Left ventricle myocardium superior (tissue), 1 donor: ENCODE results near the gene TMEM175. TPM values are rescaled to one million over a fixed set of nuclear protein-coding genes. Genes with fewer than 3 reads are reported as not detected.
"Not testable (repeated sequence)": the region's sequence is repeated elsewhere in the genome, so short reads cannot be mapped to it uniquely, and the experiment has no call there.

ENCODE experiments used
- ATAC-seq: fragments of 200-7000 bp; cut with Tn5 transposase; one replicate; pipeline ENCODE4 v1.9.1; 2020; ENCODE audit warnings: mild to moderate bottlenecking, moderate library complexity
- DNase-seq: peaks from one replicate; pipeline ENCODE4 v3.0.0-alpha.2; 2020
- intact Hi-C: fragments of 100-400 bp; cut with micrococcal nuclease; formaldehyde crosslinking; loops from one replicate; pipeline ENCODE4 v1.11.0; 2022
- total RNA-seq: library from RNA; stranded (reverse); fragmentation: NEBNext Ultra II Directional; extraction: Animal tissue kit (Norgen Biotek cat#: 25700); gene quantifications from one replicate; pipeline ENCODE4 v1.2.1, GENCODE V29; 2021
- donor health status: DM: no; HTN: yes; CAD: no; lungs with severe emphysema.

The TMEM175 gene
- total RNA-seq, 1 donor from 2014 or later: 19.8 TPM

GRCh38 chr4:911871-912490 lies 20.3 kb upstream of the TMEM175 start:
- no peak for ATAC-seq
- peak; percentile 24 for DNase-seq
- intact Hi-C loops: no loop called here

GRCh38 chr4:912548-913279 lies 19.5 kb upstream of the TMEM175 start:
- no peak for DNase-seq
- no peak for ATAC-seq
- intact Hi-C loops: no loop called here

GRCh38 chr4:913280-913618 lies 19.0 kb upstream of the TMEM175 start:
- ATAC-seq (no peak), DNase-seq (no peak)
- intact Hi-C loops: no loop called here

GRCh38 chr4:914531-914930 lies 17.7 kb upstream of the TMEM175 start:
- no peak for ATAC-seq
- intact Hi-C loops: no loop called here
- no peak for DNase-seq

- ATAC-seq (peak; percentile 19), DNase-seq (no peak)
- intact Hi-C loops: no loop called here
Measured at GRCh38 chr4:915041-915474, 17.2 kb upstream of the TMEM175 start.

- DNase-seq (no peak), ATAC-seq (no peak)
- intact Hi-C loops: no loop called here
Measured at GRCh38 chr4:915595-915994, 16.7 kb upstream of the TMEM175 start.

- ATAC-seq: no peak
- intact Hi-C loops: no loop called here
- no peak for DNase-seq
Measured at GRCh38 chr4:917466-917865, 14.8 kb upstream of the TMEM175 start.

GRCh38 chr4:917992-918391 lies 14.3 kb upstream of the TMEM175 start:
- intact Hi-C loops: no loop called here
- ATAC-seq (no peak), DNase-seq (no peak)

- ATAC-seq, DNase-seq, intact Hi-C loops: not testable (repeated sequence)
Measured at GRCh38 chr4:918591-918990, 13.7 kb upstream of the TMEM175 start.

- DNase-seq, intact Hi-C loops, ATAC-seq: not testable (repeated sequence)
Measured at GRCh38 chr4:919004-919680, 13.1 kb upstream of the TMEM175 start.

- DNase-seq (no peak), ATAC-seq (no peak)
- intact Hi-C loops: no loop called here
Measured at GRCh38 chr4:921830-922331, 10.4 kb upstream of the TMEM175 start.

GRCh38 chr4:924107-925096 lies 7.9 kb upstream of the TMEM175 start:
- intact Hi-C loops: no loop called here
- ATAC-seq: peak; percentile 57
- no peak for DNase-seq

- ATAC-seq: no peak
- DNase-seq: no peak
- intact Hi-C loops: no loop called here
Measured at GRCh38 chr4:925171-925570, 7.1 kb upstream of the TMEM175 start.

GRCh38 chr4:925771-926500 lies 6.3 kb upstream of the TMEM175 start:
- DNase-seq (no peak), ATAC-seq (no peak)
- intact Hi-C loops: no loop called here

GRCh38 chr4:926538-926937 lies 5.7 kb upstream of the TMEM175 start:
- no peak for DNase-seq
- intact Hi-C loops: no loop called here
- ATAC-seq: no peak

GRCh38 chr4:927566-927965 lies 4.7 kb upstream of the TMEM175 start:
- DNase-seq, intact Hi-C loops, ATAC-seq: not testable (repeated sequence)

GRCh38 chr4:929096-929765 lies 3.0 kb upstream of the TMEM175 start:
- DNase-seq (no peak), ATAC-seq (no peak)
- intact Hi-C loops: no loop called here

GRCh38 chr4:930028-930551 lies 2.2 kb upstream of the TMEM175 start:
- DNase-seq (no peak), ATAC-seq (no peak)
- intact Hi-C loops: no loop called here
